ENCODE results near the gene LASP1. TPM values are rescaled to one million over a fixed set of nuclear protein-coding genes. Genes with fewer than 3 reads are reported as not detected.

LASP1 gene
- total RNA-seq, 4 donors from 2014 or later = 69.3 to 77.5 (median 71.1) TPM

DNA sequence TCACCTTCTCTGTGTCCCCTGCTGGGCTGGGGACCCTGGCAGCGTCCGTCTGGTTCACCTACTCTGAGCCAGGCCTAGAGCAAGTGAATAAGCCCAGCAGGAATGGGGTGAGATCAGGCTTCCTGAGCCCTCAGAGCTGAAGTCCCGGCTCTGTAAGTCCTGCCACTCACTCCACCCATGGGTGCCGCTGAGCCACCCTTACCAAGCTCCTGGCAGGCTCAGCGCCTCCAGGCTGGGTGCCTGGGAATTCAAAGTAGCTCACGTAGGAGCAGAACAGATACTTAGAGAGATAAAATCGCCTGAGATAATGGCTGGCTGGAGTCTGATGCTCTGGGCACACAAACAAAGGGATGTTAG is 45.8 kb downstream of the LASP1 start:
- no peak for DNase-seq
- TF ChIP-seq, protein P1, sequence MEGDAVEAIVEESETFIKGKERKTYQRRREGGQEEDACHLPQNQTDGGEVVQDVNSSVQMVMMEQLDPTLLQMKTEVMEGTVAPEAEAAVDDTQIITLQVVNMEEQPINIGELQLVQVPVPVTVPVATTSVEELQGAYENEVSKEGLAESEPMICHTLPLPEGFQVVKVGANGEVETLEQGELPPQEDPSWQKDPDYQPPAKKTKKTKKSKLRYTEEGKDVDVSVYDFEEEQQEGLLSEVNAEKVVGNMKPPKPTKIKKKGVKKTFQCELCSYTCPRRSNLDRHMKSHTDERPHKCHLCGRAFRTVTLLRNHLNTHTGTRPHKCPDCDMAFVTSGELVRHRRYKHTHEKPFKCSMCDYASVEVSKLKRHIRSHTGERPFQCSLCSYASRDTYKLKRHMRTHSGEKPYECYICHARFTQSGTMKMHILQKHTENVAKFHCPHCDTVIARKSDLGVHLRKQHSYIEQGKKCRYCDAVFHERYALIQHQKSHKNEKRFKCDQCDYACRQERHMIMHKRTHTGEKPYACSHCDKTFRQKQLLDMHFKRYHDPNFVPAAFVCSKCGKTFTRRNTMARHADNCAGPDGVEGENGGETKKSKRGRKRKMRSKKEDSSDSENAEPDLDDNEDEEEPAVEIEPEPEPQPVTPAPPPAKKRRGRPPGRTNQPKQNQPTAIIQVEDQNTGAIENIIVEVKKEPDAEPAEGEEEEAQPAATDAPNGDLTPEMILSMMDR (IDR thresholded peaks at IDR 0.05) = no peak
- no peak for TF ChIP-seq POLR2A (IDR thresholded peaks at IDR 0.05)
- WGBS, 2 donors = 96% methylated on average over 7 of the region's 7 CpGs
- Histone ChIP-seq H3K4me1 (peaks cover 4 to 14% of the 10 kb centered on the region in 2 donors), H3K27me3 (no peaks in the 10 kb centered on the region), H3K4me3 (replicated peaks in 1 of 3) (no peak overlapping the region), H3K27ac (no peak overlapping the region), H3K36me3 (peaks cover 48 to 52% of the 10 kb centered on the region in 2 donors), H3K9me3 (no peaks in the 10 kb centered on the region)
- intact Hi-C loops (cut with DNase I) = no loop called here

- peaks cover 4 to 17% of the 10 kb centered on the region in 2 donors for H3K4me1 ChIP-seq
- intact Hi-C loops (cut with DNase I) = no loop called here
- no peak for DNase-seq
These were observed 46.9 kb downstream of the LASP1 start for GRCh38 chr17:38916771-38917170.

DNA sequence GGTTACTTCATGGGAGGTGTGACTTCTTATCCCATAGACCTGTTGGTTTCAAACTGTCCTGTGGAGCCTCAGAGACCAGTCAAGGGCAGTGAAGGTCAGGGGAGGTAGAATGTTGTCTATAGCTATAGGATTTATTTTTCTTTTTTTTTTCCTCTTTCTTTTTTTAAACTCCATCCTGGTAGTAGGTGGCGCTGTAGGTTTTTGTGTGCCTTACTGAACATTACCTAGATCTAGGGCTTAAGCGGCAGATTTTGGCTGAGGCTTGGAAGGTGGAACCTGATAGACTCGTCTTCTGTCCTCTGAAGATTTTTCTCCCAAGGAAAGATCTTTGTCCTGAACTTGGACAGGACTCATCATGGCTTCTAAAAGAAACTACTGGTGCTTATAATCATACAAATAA is 47.4 kb downstream of the LASP1 start:
- Histone ChIP-seq H3K27ac (no peak overlapping the region), H3K4me1 (peaks cover under 1 to 18% of the 10 kb centered on the region in 2 donors), H3K4me3 (replicated peaks in 1 of 3) (no peak overlapping the region), H3K27me3 (no peaks in the 10 kb centered on the region), H3K9me3 (no peaks in the 10 kb centered on the region), H3K36me3 (peaks cover 48 to 52% of the 10 kb centered on the region in 2 donors)
- intact Hi-C loops (cut with DNase I) = no loop called here
- no peak for DNase-seq
- no peak for TF ChIP-seq POLR2A (IDR thresholded peaks at IDR 0.05)
- TF ChIP-seq, protein P1 (IDR thresholded peaks at IDR 0.05) = no peak
- 96 to 97% methylated on average over 3 of the region's 3 CpGs for WGBS, 2 donors

More at GRCh38 chr17:38916771-38917170, 46.9 kb downstream of the LASP1 start:
- H3K27me3 ChIP-seq = no peaks in the 10 kb centered on the region
- H3K36me3 ChIP-seq = peaks cover 48 to 52% of the 10 kb centered on the region in 2 donors
- H3K4me3 ChIP-seq (replicated peaks in 1 of 3) = no peak overlapping the region
- no peaks in the 10 kb centered on the region for H3K9me3 ChIP-seq
- no peak overlapping the region for H3K27ac ChIP-seq
- TF ChIP-seq, protein P1 (IDR thresholded peaks at IDR 0.05) = no peak
- no peak for TF ChIP-seq POLR2A (IDR thresholded peaks at IDR 0.05)
- 74 to 80% methylated on average over 8 of the region's 8 CpGs for WGBS, 2 donors

- Histone ChIP-seq H3K4me3 (replicated peaks in 1 of 3) (no peak overlapping the region), H3K4me1 (peaks cover 11 to 18% of the 10 kb centered on the region in 2 donors), H3K27ac (no peak overlapping the region), H3K36me3 (peaks cover 48 to 52% of the 10 kb centered on the region in 2 donors), H3K9me3 (no peaks in the 10 kb centered on the region), H3K27me3 (no peaks in the 10 kb centered on the region)
- 80 to 82% methylated on average over 36 to 37 of the region's 37 CpGs for WGBS, 2 donors
- TF ChIP-seq, protein P1 (IDR thresholded peaks at IDR 0.05) = no peak
- no peak for DNase-seq
- intact Hi-C loops (cut with DNase I) = no loop called here
These were observed 48.5 kb downstream of the LASP1 start for GRCh38 chr17:38918129-38918913.

- Histone ChIP-seq H3K27ac (no peak overlapping the region), H3K27me3 (no peaks in the 10 kb centered on the region), H3K4me3 (replicated peaks in 1 of 3) (no peak overlapping the region), H3K36me3 (peaks cover 48 to 52% of the 10 kb centered on the region in 2 donors), H3K4me1 (peaks cover 12 to 20% of the 10 kb centered on the region in 2 donors), H3K9me3 (no peaks in the 10 kb centered on the region)
- no peak for DNase-seq
- no peak for TF ChIP-seq POLR2A (IDR thresholded peaks at IDR 0.05)
- TF ChIP-seq, protein P1 (IDR thresholded peaks at IDR 0.05) = no peak
- 94 to 98% methylated on average over 5 of the region's 5 CpGs for WGBS, 2 donors
- intact Hi-C loops (cut with DNase I) = no loop called here
These were observed 49.1 kb downstream of the LASP1 start for GRCh38 chr17:38918916-38919315.

Data from thyroid gland (tissue), 4 donors.